NT2/D1 (cell line): Measurements from ENCODE around the gene ULK4.

Source experiments
- DNase-seq: peaks from one replicate; pipeline ENCODE4 v3.0.0-alpha.2; 2011; ENCODE audit warnings: low read depth, low spot score
- H3K27me3 ChIP-seq: 2 replicates; pipeline ENCODE4 v1.6.0; 2011; ENCODE audit warnings: mild to moderate bottlenecking; ENCODE audit not compliant: insufficient read length, insufficient read depth
- H3K36me3 ChIP-seq: 2 replicates; pipeline ENCODE4 v1.6.1; 2011; ENCODE audit warnings: mild to moderate bottlenecking, low read length, mixed read lengths; ENCODE audit not compliant: insufficient read depth, insufficient read length
- H3K4me1 ChIP-seq: 2 replicates; pipeline ENCODE4 v1.5.1; 2011; ENCODE audit not compliant: insufficient read depth, insufficient read length
- H3K4me3 ChIP-seq: 2 replicates; pipeline ENCODE4 v1.5.1; 2011; ENCODE audit warnings: low read depth; ENCODE audit not compliant: insufficient read length
- H3K9ac ChIP-seq: 2 replicates; pipeline ENCODE4 v1.6.0; 2011; ENCODE audit warnings: low read depth; ENCODE audit not compliant: insufficient read length
- H3K9me3 ChIP-seq: 2 replicates; pipeline ENCODE4 v1.5.1; 2011; ENCODE audit warnings: mild to moderate bottlenecking, low read length; ENCODE audit not compliant: insufficient read depth
- SUZ12 ChIP-seq: IDR thresholded peaks from 2 replicates; pipeline ENCODE4 v1.6.1; 2011; ENCODE audit not compliant: insufficient read length, insufficient read depth; ENCODE audit errors: extremely low read depth
- YY1 ChIP-seq: IDR thresholded peaks from 2 replicates; pipeline ENCODE4 v1.6.1; 2011; ENCODE audit not compliant: insufficient read length, insufficient read depth
- ZNF274 ChIP-seq: IDR thresholded peaks from 2 replicates; pipeline ENCODE4 v1.6.1; 2011; ENCODE audit warnings: mild to moderate bottlenecking, low read depth, low read length

ULK4 gene

GRCh38 chr3:41251593-41251992 lies 710.3 kb downstream of the ULK4 start:
- no peak overlapping the region for H3K9ac ChIP-seq
- DNase-seq: no peak
- H3K9me3 ChIP-seq: no peaks in the 10 kb centered on the region
- H3K27me3 ChIP-seq: no peaks in the 10 kb centered on the region
- H3K4me1 ChIP-seq: peaks cover 7% of the 10 kb centered on the region
- no peak overlapping the region for H3K4me3 ChIP-seq
- TF ChIP-seq ZNF274 (no peak), YY1 (no peak), SUZ12 (no peak)
- H3K36me3 ChIP-seq: no peaks in the 10 kb centered on the region

- Histone ChIP-seq H3K27me3 (no peaks in the 10 kb centered on the region), H3K4me3 (no peak overlapping the region), H3K36me3 (no peaks in the 10 kb centered on the region), H3K9ac (no peak overlapping the region), H3K4me1 (peaks cover 7% of the 10 kb centered on the region), H3K9me3 (no peaks in the 10 kb centered on the region)
- no peak for DNase-seq
- no peak for TF ChIP-seq ZNF274
- TF ChIP-seq YY1: no peak
- no peak for TF ChIP-seq SUZ12
Measured at GRCh38 chr3:41250825-41251224, 711.1 kb downstream of the ULK4 start.

GRCh38 chr3:41249318-41249717 lies 712.6 kb downstream of the ULK4 start:
- Histone ChIP-seq H3K4me3 (no peak overlapping the region), H3K9me3 (no peaks in the 10 kb centered on the region), H3K9ac (no peak overlapping the region), H3K27me3 (no peaks in the 10 kb centered on the region), H3K4me1 (peaks cover 7% of the 10 kb centered on the region), H3K36me3 (peaks cover 5% of the 10 kb centered on the region)
- no peak for TF ChIP-seq SUZ12
- TF ChIP-seq YY1: no peak
- TF ChIP-seq ZNF274: no peak
- DNase-seq: no peak

- H3K4me1 ChIP-seq: peaks cover 7% of the 10 kb centered on the region
- no peak for TF ChIP-seq SUZ12
- no peak for TF ChIP-seq YY1
- no peak for TF ChIP-seq ZNF274
- no peak for DNase-seq
Measured at GRCh38 chr3:41248525-41248924, 713.4 kb downstream of the ULK4 start.

GRCh38 chr3:41247055-41248004 lies 714.6 kb downstream of the ULK4 start:
- Histone ChIP-seq H3K36me3 (peaks cover 9% of the 10 kb centered on the region), H3K9ac (no peak overlapping the region), H3K9me3 (no peaks in the 10 kb centered on the region), H3K27me3 (no peaks in the 10 kb centered on the region), H3K4me3 (no peak overlapping the region), H3K4me1 (peaks cover 7% of the 10 kb centered on the region)
- TF ChIP-seq YY1 (no peak), SUZ12 (no peak)
- DNase-seq: no peak

More at GRCh38 chr3:41248525-41248924, 713.4 kb downstream of the ULK4 start:
- Histone ChIP-seq H3K4me3 (no peak overlapping the region), H3K9me3 (no peaks in the 10 kb centered on the region), H3K27me3 (no peaks in the 10 kb centered on the region), H3K36me3 (peaks cover 5% of the 10 kb centered on the region), H3K9ac (no peak overlapping the region)

- H3K36me3 ChIP-seq: peaks cover 34% of the 10 kb centered on the region
- H3K27me3 ChIP-seq: no peaks in the 10 kb centered on the region
Measured at GRCh38 chr3:41244620-41245336, 717.1 kb downstream of the ULK4 start.

GRCh38 chr3:41243183-41243582 lies 718.7 kb downstream of the ULK4 start:
- Histone ChIP-seq H3K36me3 (peaks cover 50% of the 10 kb centered on the region), H3K9ac (no peak overlapping the region), H3K4me1 (peaks cover 7% of the 10 kb centered on the region), H3K4me3 (no peak overlapping the region), H3K27me3 (no peaks in the 10 kb centered on the region), H3K9me3 (no peaks in the 10 kb centered on the region)
- TF ChIP-seq SUZ12: no peak
- no peak for TF ChIP-seq YY1
- TF ChIP-seq ZNF274: no peak
- no peak for DNase-seq

More at GRCh38 chr3:41244620-41245336, 717.1 kb downstream of the ULK4 start:
- no peaks in the 10 kb centered on the region for H3K9me3 ChIP-seq
- no peak overlapping the region for H3K4me3 ChIP-seq
- H3K9ac ChIP-seq: no peak overlapping the region
- peaks cover 7% of the 10 kb centered on the region for H3K4me1 ChIP-seq
- TF ChIP-seq SUZ12 (no peak), ZNF274 (no peak), YY1 (no peak)
- no peak for DNase-seq
